GM12873 (cell line): ENCODE results near the gene TRIM62.

Source experiments
- CTCF ChIP-seq: IDR thresholded peaks from 2 replicates; pipeline ENCODE4 v1.5.1; 2012; ENCODE audit warnings: low read depth, mild to moderate bottlenecking, moderate library complexity, low read length, control low read depth; ENCODE audit not compliant: insufficient read depth; ENCODE audit errors: missing control alignments

The TRIM62 gene

GRCh38 chr1:33155877-33156538, 25.8 kb downstream of the TRIM62 start:
- no peak for TF ChIP-seq CTCF

- no peak for TF ChIP-seq CTCF
Observed at GRCh38 chr1:33153650-33154049, 28.2 kb downstream of the TRIM62 start.

- TF ChIP-seq CTCF, result no peak
Observed at GRCh38 chr1:33152685-33153432, 29.0 kb downstream of the TRIM62 start.

GRCh38 chr1:33151116-33151515, 30.7 kb downstream of the TRIM62 start:
- no peak for TF ChIP-seq CTCF

- TF ChIP-seq CTCF, result no peak
Observed at GRCh38 chr1:33150522-33150921, 31.3 kb downstream of the TRIM62 start.

GRCh38 chr1:33149453-33150190, 32.2 kb downstream of the TRIM62 start:
- TF ChIP-seq CTCF, result no peak

GRCh38 chr1:33148615-33149014, 33.2 kb downstream of the TRIM62 start:
- no peak for TF ChIP-seq CTCF
